NK-92 (cell line): ENCODE data around the gene HOXA4.

Experiments used
- DNase-seq: peaks from one replicate; lab custom pipeline; 2025; ENCODE audit not compliant: unreplicated experiment; lab: John Stamatoyannopoulos, UW

The HOXA4 gene

GRCh38 chr7:27106181-27106900 is 24.2 kb downstream of the HOXA4 start:
- DNase-seq = no peak

GRCh38 chr7:27105301-27106031 is 25.1 kb downstream of the HOXA4 start:
- DNase-seq = no peak

GRCh38 chr7:27104341-27105058 is 26.1 kb downstream of the HOXA4 start:
- no peak for DNase-seq

GRCh38 chr7:27103489-27104226 is 26.9 kb downstream of the HOXA4 start:
- no peak for DNase-seq

- no peak for DNase-seq
Measured at GRCh38 chr7:27102581-27103442, 27.7 kb downstream of the HOXA4 start, which contains the start of gene HOXA2. Gene HOXA2, minus strand, starts transcription at chr7:27102683. Its CDS starts 183 bp downstream, at chr7:27102500.

- DNase-seq = no peak
Measured at GRCh38 chr7:27101957-27102580, 28.5 kb downstream of the HOXA4 start.

GRCh38 chr7:27101171-27101956 is 29.2 kb downstream of the HOXA4 start:
- DNase-seq = no peak

GRCh38 chr7:27100694-27101170 is 29.8 kb downstream of the HOXA4 start:
- no peak for DNase-seq

- no peak for DNase-seq
Measured at GRCh38 chr7:27099453-27100370, 30.8 kb downstream of the HOXA4 start.

- no peak for DNase-seq
Measured at GRCh38 chr7:27098578-27099451, 31.7 kb downstream of the HOXA4 start.

- DNase-seq = no peak
Measured at GRCh38 chr7:27097686-27098577, 32.6 kb downstream of the HOXA4 start.

- DNase-seq = no peak
Measured at GRCh38 chr7:27096768-27097514, 33.6 kb downstream of the HOXA4 start.

GRCh38 chr7:27095897-27096767 is 34.4 kb downstream of the HOXA4 start, which contains the start of gene HOXA1:
Gene HOXA1, minus strand, starts transcription at chr7:27096000. Its CDS starts 88 bp downstream, at chr7:27095912.
- DNase-seq = no peak
